Gastroesophageal sphincter (tissue), 3 donors: ENCODE measurements around the gene TENT4B.

Experiments used
- POLR2AphosphoS5 ChIP-seq: sonication (generic); formaldehyde crosslinking; IDR thresholded peaks from one replicate; pipeline ENCODE4 v1.6.1; 2017; ENCODE audit warnings: antibody characterized with exemption
- TF ChIP-seq, protein P1 (sequence below), 4 experiments: fragments of 200-600 bp in 2 of 4; fragments of 450-650 bp in 2 of 4; sonication (generic) in 1 of 4; IDR thresholded peaks; one replicate each; pipeline ENCODE4 v1.5.1; 2017 to 2019; ENCODE audit warnings: antibody characterized with exemption in 4 of 4, mild to moderate bottlenecking in 2 of 4, moderate library complexity in 2 of 4

DNA sequence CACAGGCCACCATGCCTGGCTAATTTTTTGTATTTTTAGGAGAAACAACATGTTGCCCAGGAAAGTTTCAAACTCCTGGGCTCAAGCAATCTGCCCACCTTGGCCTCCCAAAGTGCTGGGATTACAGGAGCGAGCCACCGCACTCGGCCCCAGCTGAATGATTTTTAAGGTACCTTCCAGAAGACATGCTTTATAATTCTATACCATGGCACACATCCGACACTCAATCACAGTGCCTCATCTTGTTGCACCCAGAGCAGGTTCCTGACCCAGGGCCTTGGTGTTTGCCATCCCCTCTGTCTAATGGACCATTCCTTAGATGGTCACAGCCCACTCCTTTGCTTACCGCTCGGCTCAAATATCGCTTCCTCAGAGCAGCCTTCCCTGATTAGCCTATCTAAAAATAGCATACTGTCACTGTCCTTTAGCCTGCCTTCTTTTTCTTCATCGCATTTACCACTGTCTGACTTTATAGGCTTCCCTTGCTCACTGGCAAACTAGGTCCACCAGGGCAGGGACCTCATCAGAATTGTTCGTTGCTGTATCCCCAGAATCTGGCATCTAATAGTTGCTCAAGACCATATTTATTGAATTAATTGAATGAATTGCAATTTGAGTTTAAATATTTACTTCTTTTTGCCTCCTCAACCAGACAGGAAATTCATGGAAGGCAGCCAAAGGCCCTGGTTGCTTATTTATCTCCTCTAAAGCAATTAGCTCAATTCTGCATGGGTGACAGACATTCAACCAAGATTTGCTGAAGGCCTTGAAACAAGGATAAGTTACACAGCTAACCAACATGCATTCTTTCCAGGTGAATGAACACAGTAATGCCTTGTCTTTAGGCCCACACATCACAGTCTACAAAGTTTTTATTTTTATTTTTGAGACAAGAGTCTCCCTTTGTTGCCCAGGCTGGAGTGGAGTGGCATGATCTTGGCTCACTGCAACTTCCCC is 6.3 kb upstream of the TENT4B start:
- TF ChIP-seq, protein P1, sequence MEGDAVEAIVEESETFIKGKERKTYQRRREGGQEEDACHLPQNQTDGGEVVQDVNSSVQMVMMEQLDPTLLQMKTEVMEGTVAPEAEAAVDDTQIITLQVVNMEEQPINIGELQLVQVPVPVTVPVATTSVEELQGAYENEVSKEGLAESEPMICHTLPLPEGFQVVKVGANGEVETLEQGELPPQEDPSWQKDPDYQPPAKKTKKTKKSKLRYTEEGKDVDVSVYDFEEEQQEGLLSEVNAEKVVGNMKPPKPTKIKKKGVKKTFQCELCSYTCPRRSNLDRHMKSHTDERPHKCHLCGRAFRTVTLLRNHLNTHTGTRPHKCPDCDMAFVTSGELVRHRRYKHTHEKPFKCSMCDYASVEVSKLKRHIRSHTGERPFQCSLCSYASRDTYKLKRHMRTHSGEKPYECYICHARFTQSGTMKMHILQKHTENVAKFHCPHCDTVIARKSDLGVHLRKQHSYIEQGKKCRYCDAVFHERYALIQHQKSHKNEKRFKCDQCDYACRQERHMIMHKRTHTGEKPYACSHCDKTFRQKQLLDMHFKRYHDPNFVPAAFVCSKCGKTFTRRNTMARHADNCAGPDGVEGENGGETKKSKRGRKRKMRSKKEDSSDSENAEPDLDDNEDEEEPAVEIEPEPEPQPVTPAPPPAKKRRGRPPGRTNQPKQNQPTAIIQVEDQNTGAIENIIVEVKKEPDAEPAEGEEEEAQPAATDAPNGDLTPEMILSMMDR (IDR thresholded peaks at IDR 0.05): no peak
- no peak for TF ChIP-seq POLR2AphosphoS5
